ENCODE results near the gene CELA1. TPM values are rescaled to one million over a fixed set of nuclear protein-coding genes. Genes with fewer than 3 reads are reported as not detected.

Gene CELA1
- total RNA-seq, 1 experiment from 2014 or later = not detected

GRCh38 chr12:51324953-51325352, 21.5 kb downstream of the CELA1 start (continued):
- TF ChIP-seq CTCF (IDR thresholded peaks at IDR 0.05) = no peak
- no peak for TF ChIP-seq ZNF532 (CRISPR knock-in tag; IDR thresholded peaks at IDR 0.05; ENCODE audit: borderline replicate concordance)
- TF ChIP-seq GTF2I (CRISPR knock-in tag; conservative IDR thresholded peaks at IDR 0.05) = no peak
- TF ChIP-seq NR2C2 (CRISPR knock-in tag; IDR thresholded peaks at IDR 0.05) = no peak
- no peak for TF ChIP-seq ZNF671 (CRISPR knock-in tag; IDR thresholded peaks at IDR 0.05)
- no peak for TF ChIP-seq SOX15 (CRISPR knock-in tag; IDR thresholded peaks at IDR 0.05)
- TF ChIP-seq GABPB1 (CRISPR knock-in tag; IDR thresholded peaks at IDR 0.05) = no peak
- TF ChIP-seq ZNF512 (CRISPR knock-in tag; IDR thresholded peaks at IDR 0.05; ENCODE audit: borderline replicate concordance) = no peak
- TF ChIP-seq TP53 (CRISPR knock-in tag; IDR thresholded peaks at IDR 0.05) = no peak
- TF ChIP-seq JAZF1 (CRISPR knock-in tag; IDR thresholded peaks at IDR 0.05) = no peak
- no peak for TF ChIP-seq FOXK1 (CRISPR knock-in tag; IDR thresholded peaks at IDR 0.05)
- TF ChIP-seq USF2 (CRISPR knock-in tag; IDR thresholded peaks at IDR 0.05) = no peak
- TF ChIP-seq ZNF425 (CRISPR knock-in tag; conservative IDR thresholded peaks at IDR 0.05) = no peak
- TF ChIP-seq GRHL2 (CRISPR knock-in tag; IDR thresholded peaks at IDR 0.05; ENCODE audit: insufficient replicate concordance, severe bottlenecking) = no peak

- Mint-ChIP-seq H3K4me1 (peaks cover 27% of the 10 kb centered on the region), H3K27me3 (ENCODE audit: low read depth) (no peaks in the 10 kb centered on the region), H3K9me3 (no peaks in the 10 kb centered on the region), H3K27ac (no peak within 1 kb of the TSS), H3K4me3 (no peak within 1 kb of the TSS), H3K36me3 (no peaks in the 10 kb centered on the region)
- peak; percentile 16 for DNase-seq (ENCODE audit: low spot score)
- ChIA-PET CTCF (interaction anchor here (1.4 kb wide), 1 partner anchor 17 kb away, joined by 4 read pairs; no protein-coding TSS in a partner anchor), POLR2A (interaction anchor here (0.7 kb wide), 1 partner anchor 298 kb away, joined by 3 read pairs; the partner anchor contains the start of gene SLC11A2)
- ATAC-seq = peak; percentile 21; the same call in 1 of the 2 replicates
- TF ChIP-seq SMAD4 (CRISPR knock-in tag; IDR thresholded peaks at IDR 0.05) = no peak
- no peak for TF ChIP-seq ATF2 (CRISPR knock-in tag; IDR thresholded peaks at IDR 0.05; ENCODE audit: borderline replicate concordance, low read depth)
- TF ChIP-seq NFATC4 (CRISPR knock-in tag; IDR thresholded peaks at IDR 0.05) = no peak
- no peak for TF ChIP-seq SMAD3 (CRISPR knock-in tag; IDR thresholded peaks at IDR 0.05; ENCODE audit: borderline replicate concordance)
- TF ChIP-seq ERG (CRISPR knock-in tag; IDR thresholded peaks at IDR 0.05) = no peak
- no peak for TF ChIP-seq EMX1 (CRISPR knock-in tag; IDR thresholded peaks at IDR 0.05)
Observed at GRCh38 chr12:51323966-51324895, 22.2 kb downstream of the CELA1 start, which contains the start of gene BIN2. TSS of gene BIN2 (minus strand) at chr12:51324174. CDS start at chr12:51324102, 72 bp downstream.
